Effector CD4-positive, alpha-beta T cell (primary cell): ENCODE results near the gene LRPAP1.

ENCODE experiments used
- DNase-seq: peaks from one replicate; pipeline ENCODE4 v3.0.0-alpha.2; 2020

LRPAP1 gene

DNA sequence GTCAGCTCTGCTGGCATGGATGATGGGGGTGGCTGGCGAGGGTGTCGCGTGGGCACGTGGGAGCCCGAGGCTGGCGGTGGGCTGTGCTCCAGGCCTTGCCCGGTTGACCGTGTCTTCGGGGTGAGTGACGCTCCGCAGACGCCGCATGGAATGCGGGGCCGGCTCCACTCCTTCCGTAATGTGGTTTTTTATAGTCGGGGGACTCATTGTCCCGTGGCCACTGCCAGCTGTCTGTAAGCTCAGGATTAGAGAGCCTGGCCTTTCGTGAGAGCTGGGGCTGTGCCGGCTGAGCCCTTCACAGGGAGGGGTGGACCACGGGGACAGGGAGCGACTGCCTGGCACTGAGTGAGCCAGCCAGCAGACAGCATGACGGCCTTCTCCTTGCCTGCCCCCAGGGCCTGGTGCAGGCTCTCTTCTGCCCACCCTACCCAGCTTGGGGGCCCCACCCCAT lies 48.7 kb downstream of the LRPAP1 start:
- DNase-seq: no peak

DNA sequence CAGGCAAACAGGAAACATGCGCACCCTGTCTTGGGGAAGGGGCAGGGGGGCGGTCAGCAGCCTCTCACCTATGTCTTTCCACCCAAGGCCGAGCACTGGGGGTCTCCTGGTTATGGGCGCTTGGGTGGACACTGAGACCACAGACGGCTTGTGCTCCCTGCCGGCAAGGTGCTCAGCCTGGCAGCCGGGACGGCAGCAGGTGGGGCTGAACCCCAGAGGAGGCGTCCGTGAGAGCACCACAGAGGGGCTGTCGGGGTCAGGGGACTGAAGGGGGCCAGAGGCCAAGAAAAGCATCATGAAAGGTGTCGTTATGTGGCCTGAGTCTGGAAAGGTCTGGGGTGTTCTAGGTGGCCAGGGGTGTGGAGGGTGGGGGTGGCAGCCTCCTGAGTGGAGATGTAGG lies 49.5 kb downstream of the LRPAP1 start:
- no peak for DNase-seq

DNA sequence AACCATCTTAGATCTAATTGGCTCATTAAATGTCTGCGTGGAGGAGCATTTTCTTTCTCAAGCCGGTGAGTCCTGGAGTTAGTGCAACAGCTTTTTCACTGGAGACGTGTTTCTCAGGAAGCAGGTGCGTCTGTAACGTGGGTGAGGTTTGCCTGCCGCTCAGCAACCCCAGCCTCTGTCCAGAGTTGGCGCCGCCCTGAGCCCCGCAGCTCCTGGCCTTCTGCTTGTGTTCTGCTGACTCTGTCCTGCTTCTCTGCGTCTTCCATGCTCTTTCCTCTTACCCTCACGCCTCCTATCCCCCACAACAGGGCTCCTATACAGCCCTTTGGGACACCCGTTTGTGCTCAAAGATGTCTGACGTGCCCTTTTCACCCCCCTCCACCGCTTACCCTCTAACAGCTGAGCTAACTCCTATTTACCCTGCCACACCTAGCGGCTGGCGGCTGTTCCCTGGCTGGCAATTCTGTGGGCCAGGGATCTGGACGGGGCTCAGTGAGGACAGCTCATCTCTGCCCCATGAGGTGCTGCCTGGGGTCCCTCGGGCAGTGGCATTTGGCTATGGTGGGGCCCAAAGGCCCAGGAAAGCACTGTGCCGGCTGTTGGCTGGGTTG lies 50.3 kb downstream of the LRPAP1 start:
- no peak for DNase-seq

DNA sequence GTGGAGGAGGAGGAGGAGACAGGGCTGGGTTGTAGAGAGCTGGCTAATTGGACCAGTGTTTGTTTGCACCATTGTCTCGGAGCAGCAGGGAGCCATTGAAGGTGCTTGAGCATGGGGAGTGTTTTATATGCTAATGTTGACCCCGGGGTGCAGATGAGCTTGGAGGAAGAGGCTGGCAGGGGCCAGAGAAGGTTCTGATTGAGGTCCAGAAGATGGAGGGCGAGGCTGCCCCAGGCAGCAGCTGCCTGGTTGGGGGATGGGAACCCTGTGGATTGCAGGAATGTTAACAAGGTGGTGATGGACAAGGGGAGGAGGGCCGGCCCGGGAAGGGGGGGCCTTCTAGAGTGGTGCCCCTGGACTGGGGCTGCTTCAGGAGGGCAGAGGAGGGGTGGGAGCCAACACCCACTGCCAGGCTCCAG lies 51.1 kb downstream of the LRPAP1 start:
- no peak for DNase-seq

DNA sequence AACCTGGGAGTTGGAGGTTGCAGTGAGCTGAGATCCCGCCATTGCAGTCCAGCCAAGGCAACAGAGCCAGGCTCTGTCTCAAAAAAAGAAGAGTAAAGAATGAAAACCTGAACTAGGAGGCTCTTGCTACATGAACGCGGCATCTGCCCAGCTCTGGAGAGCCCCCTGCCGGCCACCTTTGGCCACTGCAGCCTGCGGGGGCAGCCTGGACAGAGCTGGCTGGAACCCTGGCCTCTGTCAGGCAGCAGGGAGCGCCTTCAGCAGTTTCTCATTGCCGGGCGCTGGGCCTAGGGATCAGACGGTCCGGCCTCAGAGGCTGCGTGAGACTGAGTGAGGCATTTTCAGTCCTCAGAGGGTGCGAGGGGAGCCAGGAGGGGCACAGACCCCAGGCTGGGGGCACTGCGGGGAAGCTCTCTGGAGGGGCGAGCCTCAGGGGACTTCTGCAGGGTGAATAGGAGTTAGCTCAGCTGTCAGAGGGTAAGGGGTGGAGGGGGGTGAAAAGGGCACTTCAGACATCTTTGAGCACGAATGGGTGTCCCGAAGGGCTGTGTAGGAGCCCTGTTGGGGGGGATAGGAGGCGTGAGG lies 51.6 kb downstream of the LRPAP1 start:
- peak; percentile 60 for DNase-seq

DNA sequence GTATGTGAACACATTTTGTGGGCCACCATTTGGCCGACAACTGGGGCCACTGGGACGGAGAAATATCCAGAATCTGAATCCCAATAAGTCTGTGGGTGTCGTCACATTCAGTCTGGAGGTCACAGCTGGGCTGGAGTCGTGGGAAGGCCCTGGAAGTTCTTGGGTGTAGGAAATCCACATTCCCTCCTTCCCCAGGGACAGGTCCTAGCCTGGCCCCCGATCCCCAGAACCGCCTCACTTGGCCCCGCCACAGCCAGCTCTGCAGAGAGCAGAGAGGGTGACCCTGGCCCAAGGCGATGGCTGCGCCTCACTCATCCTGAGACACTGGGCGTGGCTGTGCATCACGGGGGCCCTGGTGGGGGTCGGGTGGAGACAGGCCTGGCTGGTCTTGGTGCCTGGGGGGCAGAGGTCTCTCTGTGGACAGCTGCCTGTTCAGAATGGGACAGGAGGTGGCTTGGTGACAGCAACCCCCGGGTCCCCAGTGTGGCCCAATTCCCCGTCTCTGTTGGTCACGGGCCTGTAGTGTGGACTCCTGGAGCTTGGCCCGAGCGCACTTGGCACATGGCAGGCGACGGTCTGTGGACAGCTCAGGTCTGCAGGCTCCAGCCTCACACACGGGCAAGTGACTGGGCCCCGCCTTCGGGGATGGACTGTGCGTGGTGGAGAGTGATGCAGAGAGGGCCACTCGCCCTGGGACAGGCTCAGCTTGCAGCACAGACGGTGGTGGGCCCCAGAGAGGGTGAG lies 52.7 kb downstream of the LRPAP1 start:
- no peak for DNase-seq

DNA sequence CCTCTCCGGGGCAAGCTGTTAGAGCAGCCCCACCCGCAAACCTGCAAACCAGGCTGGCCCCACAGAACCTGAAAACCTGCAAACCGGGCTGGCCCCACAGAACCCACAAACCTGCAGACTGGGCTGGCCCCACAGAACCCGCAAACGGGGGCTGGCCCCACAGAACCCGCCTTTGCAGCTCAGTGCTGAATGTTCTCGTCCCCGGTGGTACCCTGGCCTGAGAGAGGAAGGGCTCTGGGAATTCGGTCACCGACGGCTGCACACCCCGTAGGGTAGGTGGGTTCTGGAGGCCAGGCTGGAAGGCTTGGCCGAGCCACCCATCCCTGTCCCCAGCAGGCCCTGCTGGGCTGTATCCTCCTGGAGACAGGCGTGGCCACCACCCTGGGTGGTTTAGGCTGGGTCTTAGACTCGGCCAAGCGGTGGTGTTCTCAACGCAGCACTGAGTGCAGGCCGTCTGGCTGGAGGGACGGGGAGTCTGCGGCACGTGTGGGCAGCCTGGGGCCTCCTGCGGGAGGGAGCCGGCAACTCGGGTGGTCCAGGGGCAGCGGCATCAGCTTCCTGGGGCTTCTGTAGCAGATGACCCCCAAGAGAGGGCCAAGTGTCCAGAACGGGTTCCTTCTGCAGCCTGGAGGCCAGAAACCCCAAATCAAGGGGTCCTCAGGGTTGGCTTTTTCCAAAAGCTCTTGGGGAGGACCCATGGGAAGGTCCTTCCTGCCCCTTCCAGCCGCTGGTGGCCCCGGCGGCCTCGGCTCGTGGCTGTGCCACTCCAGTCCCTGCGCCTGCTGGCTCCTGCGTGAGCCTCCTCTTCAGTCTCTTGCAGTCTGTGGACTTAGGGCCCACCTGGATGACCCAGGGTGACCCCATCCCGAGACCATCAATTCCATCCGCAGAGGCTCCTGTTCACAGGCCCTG lies 53.5 kb downstream of the LRPAP1 start:
- no peak for DNase-seq

DNA sequence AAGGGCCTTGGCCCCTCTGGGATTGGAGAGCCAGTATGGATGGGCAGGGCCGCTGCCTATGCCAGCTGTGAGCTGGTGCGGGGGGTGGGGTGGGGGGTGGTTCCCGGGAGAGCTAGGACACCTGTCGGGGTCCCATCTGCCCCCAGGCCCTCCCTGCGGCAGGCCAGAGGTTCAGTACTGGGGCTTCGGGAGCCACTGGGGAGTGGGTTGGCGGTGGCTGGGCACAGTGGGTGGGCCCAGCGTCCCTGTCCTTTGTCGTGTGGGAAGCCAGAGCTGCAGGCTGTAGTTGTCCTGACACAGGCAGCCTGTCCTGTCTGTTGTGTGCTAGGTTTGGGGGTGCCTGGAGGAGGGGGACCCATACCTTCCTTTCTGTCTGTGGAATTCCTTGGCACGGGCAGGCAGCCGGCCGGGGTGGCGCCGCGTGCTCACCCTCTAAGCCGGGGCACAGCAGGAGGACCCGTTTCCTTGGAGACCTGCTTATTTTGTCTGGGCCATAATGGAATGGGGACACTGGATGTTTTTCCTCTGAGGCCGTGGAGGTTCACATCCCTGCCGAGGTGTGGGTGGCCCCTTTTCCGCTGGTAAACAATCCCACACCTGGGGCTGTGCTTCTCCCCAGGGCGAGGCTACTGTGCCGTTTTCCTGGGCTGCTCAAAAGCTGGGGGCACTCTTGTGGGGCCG lies 54.3 kb downstream of the LRPAP1 start:
- DNase-seq: no peak

DNA sequence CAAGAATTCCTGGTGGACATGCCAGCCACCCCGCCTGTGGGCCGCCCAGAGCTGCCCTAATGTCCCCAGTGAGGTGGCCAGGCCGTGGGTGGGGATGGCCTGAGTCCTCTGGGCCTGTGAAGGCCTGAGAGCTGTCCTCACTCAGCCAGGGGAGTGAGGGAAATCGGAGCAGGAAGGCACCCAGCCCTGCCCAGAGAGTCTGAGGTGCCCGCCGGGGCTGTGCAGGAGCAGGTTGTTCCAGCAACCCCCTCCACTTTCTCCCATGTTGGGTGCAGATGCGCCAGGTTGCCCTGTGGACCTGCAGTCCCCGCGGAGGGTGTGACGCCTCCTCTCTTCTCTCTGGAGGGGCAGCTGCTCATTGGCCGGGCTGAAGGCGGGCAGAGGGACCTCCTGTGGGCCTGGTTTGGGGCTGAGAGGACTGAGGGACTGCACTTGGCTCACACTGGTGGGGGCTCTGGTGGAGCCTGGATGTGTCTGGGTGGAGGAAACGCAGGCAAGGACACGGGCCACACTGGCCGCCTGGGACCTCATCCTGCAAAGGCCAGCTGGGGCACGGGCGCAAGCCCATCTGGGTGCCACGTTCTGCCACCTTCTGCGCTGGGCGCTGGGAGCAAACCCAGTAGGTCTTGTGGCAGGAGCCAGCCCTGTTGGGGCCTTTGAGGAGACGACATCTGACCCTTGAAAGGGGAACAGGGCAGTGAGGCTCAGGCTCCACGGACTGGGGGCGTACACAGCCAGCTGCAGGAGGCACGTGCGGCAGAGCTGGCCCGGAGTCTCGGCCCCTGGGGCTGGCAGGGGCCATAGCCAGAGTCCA lies 55.1 kb downstream of the LRPAP1 start:
- no peak for DNase-seq

DNA sequence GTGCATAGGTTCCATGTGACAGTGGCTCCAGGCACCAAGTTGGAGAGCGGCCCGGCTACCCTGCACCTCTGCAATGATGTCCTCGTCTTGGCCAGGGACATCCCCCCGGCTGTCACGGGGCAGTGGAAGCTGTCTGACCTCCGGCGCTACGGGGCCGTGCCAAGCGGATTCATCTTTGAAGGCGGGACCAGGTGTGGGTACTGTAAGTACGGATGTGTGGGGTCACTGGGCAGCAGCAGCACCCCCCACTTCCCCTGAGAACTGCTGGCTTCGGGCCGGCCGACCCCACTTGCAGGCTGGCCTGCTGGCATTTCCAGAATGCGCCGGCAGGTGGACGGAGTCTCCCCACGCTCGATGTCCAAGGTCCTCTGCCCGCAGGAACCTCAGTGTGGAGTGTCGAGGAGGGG lies 55.9 kb downstream of the LRPAP1 start:
- no peak for DNase-seq

DNA sequence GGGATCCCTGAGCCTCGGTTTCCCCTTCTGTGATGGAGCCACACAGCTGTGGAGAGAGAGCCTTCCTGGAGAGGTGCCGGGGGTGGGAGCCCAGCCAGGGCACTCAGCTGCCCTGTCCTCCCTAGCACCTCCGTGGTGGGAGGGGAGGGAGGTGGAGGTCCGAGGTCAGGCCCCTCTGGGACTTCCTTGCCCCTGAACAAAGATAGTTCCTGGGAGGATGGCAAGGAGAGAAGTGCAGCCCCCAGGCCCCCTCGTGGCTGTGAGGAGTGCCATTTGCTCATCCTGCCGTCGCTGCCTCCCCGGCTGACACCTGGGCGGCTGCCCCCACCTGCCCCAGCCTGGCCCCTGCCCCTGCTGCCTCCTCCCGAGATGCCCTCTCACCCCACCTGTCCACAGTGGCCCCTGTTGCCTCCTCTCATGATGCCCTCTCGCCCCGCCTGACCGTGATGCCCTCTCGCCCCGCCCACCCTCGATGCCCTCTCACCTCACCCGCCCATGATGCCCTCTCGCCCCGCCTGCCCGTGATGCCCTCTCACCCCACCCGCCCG lies 56.4 kb downstream of the LRPAP1 start:
- no peak for DNase-seq

DNA sequence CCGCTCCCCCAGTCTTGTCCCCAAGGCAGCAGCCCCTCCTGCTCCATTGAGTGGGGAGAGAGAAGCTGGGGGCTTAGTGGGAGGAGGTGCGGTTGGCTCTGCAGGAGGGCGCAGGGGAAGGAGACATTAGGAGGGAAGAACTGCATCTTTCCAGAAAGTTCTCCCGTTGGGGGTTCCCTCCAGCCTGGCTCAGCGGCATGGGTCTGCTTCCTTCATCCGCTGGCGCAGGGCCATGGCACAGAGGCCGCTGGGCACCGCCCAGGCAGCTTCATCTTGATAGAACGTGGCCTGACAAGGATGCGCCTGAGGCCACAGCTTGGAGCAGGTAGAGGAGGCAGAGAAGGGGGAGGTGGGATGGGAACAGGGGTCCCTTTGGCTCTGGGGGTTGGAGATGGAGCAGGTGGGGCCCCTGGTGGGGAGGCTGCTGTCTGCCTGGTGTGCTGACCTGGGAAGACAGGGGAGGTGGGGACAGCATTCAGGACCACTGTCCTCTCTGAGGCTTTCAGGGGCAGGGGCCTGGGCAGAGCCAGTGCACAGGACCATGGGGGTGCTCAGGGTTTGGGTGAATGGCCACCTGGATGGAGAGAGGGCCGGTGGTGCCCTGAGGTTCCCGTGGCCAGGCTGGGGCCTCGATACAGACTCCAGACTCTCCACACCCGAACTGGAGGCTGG lies 57.0 kb downstream of the LRPAP1 start:
- no peak for DNase-seq

DNA sequence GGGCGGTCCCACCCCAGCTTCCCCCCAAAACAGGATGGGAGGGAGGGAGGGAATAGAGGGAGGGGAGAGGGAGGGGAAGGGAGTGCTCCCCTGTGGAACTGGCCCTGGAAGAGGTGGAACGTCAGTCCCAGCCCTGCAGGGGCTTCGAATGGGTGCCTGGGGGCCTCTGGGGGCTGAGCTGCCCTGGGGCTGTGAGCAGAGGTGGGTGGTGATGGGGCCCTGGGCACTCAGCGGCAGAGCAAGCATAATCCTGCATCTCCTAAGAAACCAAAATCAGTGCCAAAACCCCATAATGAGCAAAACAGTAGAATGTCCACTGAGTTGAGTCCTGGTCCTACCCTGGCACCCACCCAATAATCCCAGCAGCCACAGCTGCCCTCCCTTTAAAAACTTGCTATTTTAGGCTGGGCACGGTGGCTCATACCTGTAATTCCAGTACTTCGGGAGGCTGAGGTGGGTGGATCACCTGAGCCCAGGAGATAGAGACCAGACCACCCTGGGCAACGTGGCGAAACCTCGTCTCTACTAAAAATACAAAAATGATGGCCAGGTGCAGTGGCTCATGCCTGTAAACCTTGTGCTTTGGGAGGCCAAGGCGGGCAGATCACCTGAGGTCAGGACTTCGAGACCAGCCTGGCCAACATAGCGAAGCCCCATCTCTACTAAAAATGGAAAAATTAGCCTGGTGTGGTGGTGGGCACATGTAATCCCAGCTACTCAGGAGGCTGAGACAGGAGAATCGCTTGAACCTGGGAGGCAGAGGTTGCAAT lies 58.0 kb downstream of the LRPAP1 start:
- no peak for DNase-seq

DNA sequence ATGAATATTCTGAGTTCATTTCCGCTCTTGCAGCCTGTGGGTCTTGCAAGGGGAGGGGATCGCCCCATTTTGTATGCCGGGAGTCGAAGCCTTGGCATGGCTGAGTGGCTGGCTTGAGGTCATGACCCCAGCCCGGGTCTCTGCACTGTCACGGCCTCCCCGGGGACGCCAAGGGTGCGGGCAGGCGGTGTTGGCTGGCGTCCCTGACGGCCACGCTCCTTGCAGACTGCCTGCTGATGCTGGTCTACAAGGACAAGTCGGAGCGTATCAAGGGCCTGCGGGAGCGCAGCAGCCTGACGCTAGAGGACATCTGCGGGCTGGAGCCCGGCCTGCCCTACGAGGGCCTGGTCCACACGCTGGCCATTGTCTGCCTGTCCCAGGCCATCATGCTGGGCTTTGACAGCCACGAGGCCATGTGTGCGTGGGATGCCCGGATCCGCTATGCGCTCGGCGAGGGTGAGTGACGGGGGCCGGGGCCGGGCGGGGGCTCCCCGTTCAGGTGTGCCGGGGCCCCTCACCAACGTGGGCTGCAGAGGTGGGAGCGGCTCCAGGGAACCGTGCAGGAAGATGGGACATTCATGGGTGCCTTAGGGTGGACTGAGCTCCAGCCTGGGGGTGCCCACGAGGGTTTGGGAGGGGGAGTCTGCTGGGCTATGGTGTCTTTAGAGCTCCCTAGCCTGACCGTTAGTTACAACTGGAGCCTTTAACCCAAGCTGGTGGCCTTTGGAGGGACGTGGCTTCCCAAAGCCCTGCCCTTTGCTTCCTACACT lies 58.9 kb downstream of the LRPAP1 start:
- no peak for DNase-seq

DNA sequence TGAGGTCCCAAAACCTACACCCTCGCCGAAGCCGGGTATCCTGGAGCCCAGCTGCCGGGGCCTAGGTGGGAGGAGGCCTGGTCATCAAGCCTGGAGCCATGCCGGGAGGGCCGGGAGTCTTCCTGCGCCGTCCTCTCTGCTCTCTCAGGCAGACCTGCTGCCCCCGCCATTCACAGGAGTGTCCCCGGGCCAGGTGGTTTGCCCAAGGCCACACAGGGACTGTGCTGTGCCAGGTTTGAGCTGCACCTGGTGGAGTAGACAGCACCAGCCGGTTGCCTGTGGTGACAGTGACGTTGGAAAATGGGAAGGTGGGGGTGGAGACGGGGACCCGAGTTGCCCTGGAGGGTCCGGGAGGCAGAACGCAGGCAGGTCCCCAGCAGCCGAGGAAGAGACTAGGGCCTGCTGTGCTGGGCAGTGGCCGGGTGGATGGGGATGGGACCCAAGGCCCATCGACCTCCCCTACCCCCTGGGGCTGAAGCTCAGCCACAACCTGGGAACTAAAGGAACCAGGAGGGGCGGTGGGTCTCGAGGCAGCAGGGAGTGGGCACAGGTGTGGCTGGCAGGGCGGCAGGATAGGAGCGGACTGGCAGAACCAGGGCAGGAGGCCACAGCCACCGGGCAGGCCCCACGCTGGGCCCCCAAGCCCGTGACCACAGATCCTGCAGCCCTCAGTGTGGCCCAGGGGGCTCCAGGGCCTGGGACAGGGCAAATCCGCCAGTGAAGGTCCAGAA lies 59.6 kb downstream of the LRPAP1 start:
- no peak for DNase-seq

DNA sequence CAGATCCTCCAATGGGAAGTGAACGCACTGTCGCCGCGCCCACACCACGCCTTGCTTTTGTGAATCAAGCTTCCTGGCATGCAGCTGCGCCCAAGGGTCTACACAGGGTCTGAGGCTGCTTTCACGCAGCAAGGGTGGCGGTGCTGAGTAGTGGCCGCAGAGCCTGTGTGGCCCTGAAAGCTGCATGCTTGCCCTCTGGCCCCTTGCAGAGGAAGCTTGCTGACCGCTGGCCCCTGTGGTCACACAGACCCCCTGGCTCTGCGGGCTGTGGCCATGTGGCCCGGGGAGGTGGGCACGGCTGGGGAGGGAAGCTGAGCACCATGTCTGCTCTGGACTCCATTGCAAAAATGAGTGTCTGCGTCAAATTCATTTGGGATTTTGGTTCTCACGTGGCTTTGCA lies 60.3 kb downstream of the LRPAP1 start:
- no peak for DNase-seq

DNA sequence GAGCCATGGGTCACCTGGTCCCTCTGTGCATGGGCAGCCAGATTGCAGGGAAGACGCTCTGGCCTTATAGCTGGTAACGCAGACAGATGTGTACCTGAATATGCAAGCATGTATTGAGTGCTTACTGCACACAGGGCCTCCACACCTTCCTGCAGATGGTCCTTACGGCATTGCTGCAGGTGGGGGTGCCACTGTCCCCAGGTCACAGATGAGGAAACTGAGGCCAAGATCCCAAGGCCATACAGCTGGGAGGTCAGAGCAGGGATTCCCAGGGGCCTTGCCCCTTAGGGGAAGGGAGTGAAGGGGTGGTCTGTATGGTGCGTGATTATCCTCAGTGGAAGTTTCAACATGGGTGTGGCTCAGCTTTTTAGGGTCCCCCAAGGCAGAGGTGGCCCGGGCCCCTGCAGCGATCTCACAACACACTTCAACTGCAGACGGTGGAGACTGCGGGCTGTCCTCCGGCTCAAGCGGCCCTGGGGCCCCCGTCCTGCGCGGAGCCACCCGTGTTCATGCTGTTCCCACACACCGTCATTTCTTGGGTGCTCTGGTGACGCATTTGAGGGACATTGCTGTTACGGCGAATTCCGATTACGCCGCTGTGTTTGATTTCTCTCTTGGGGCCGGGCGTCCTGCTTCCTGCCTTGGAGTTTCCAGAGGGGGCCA lies 61.0 kb downstream of the LRPAP1 start:
- DNase-seq: no peak
